ENCODE results near the gene TMEM117.

The TMEM117 gene

DNA sequence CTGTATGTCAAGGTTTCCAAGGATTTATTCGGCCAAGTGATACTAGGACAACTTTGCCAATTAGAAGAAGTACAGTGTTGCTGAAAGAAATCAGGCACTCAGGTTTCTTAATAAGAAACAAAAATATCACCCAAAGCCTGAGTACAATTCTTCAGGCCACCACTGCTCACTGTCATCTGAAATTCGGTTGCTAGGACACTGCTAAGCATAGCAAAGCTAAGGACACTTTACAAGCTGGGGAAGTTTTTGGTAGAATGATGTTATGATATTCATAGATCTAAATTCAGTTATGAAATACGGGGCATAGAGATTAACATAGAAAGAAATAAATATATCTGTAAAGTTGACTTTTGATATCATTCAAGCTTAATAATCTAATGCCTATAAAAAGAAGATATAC, 535.1 kb downstream of the TMEM117 start:
- TF ChIP-seq GLIS3 (CRISPR knock-in tag; IDR thresholded peaks at IDR 0.05): no peak
- TF ChIP-seq CSDC2 (CRISPR knock-in tag; IDR thresholded peaks at IDR 0.05): no peak
- TF ChIP-seq ZNF70 (CRISPR knock-in tag; IDR thresholded peaks at IDR 0.05): no peak
- no peak for TF ChIP-seq ZNF8 (CRISPR knock-in tag; IDR thresholded peaks at IDR 0.05)
- TF ChIP-seq, protein P1, sequence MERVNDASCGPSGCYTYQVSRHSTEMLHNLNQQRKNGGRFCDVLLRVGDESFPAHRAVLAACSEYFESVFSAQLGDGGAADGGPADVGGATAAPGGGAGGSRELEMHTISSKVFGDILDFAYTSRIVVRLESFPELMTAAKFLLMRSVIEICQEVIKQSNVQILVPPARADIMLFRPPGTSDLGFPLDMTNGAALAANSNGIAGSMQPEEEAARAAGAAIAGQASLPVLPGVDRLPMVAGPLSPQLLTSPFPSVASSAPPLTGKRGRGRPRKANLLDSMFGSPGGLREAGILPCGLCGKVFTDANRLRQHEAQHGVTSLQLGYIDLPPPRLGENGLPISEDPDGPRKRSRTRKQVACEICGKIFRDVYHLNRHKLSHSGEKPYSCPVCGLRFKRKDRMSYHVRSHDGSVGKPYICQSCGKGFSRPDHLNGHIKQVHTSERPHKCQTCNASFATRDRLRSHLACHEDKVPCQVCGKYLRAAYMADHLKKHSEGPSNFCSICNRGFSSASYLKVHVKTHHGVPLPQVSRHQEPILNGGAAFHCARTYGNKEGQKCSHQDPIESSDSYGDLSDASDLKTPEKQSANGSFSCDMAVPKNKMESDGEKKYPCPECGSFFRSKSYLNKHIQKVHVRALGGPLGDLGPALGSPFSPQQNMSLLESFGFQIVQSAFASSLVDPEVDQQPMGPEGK (CRISPR knock-in tag; IDR thresholded peaks at IDR 0.05; ENCODE audit: borderline replicate concordance): no peak
- no peak for TF ChIP-seq TCF4 (CRISPR knock-in tag; IDR thresholded peaks at IDR 0.05; ENCODE audit: borderline replicate concordance)
- TF ChIP-seq, protein P2, sequence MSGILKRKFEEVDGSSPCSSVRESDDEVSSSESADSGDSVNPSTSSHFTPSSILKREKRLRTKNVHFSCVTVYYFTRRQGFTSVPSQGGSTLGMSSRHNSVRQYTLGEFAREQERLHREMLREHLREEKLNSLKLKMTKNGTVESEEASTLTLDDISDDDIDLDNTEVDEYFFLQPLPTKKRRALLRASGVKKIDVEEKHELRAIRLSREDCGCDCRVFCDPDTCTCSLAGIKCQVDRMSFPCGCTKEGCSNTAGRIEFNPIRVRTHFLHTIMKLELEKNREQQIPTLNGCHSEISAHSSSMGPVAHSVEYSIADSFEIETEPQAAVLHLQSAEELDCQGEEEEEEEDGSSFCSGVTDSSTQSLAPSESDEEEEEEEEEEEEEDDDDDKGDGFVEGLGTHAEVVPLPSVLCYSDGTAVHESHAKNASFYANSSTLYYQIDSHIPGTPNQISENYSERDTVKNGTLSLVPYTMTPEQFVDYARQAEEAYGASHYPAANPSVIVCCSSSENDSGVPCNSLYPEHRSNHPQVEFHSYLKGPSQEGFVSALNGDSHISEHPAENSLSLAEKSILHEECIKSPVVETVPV (CRISPR knock-in tag; IDR thresholded peaks at IDR 0.05): no peak
- no peak for TF ChIP-seq RARB (CRISPR knock-in tag; IDR thresholded peaks at IDR 0.05)
- TF ChIP-seq, protein P3, sequence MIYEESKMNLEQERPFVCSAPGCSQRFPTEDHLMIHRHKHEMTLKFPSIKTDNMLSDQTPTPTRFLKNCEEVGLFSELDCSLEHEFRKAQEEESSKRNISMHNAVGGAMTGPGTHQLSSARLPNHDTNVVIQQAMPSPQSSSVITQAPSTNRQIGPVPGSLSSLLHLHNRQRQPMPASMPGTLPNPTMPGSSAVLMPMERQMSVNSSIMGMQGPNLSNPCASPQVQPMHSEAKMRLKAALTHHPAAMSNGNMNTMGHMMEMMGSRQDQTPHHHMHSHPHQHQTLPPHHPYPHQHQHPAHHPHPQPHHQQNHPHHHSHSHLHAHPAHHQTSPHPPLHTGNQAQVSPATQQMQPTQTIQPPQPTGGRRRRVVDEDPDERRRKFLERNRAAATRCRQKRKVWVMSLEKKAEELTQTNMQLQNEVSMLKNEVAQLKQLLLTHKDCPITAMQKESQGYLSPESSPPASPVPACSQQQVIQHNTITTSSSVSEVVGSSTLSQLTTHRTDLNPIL (CRISPR knock-in tag; IDR thresholded peaks at IDR 0.05; ENCODE audit: low read depth): no peak
- TF ChIP-seq TOX (CRISPR knock-in tag; IDR thresholded peaks at IDR 0.05; ENCODE audit: borderline replicate concordance): no peak
- TF ChIP-seq ZNF565 (CRISPR knock-in tag; conservative IDR thresholded peaks at IDR 0.05; ENCODE audit: low read depth): no peak
- no peak for TF ChIP-seq ZFP30 (CRISPR knock-in tag; IDR thresholded peaks at IDR 0.05)
- no peak for TF ChIP-seq PPARA (CRISPR knock-in tag; IDR thresholded peaks at IDR 0.05; ENCODE audit: borderline replicate concordance)
- TF ChIP-seq, protein P4, sequence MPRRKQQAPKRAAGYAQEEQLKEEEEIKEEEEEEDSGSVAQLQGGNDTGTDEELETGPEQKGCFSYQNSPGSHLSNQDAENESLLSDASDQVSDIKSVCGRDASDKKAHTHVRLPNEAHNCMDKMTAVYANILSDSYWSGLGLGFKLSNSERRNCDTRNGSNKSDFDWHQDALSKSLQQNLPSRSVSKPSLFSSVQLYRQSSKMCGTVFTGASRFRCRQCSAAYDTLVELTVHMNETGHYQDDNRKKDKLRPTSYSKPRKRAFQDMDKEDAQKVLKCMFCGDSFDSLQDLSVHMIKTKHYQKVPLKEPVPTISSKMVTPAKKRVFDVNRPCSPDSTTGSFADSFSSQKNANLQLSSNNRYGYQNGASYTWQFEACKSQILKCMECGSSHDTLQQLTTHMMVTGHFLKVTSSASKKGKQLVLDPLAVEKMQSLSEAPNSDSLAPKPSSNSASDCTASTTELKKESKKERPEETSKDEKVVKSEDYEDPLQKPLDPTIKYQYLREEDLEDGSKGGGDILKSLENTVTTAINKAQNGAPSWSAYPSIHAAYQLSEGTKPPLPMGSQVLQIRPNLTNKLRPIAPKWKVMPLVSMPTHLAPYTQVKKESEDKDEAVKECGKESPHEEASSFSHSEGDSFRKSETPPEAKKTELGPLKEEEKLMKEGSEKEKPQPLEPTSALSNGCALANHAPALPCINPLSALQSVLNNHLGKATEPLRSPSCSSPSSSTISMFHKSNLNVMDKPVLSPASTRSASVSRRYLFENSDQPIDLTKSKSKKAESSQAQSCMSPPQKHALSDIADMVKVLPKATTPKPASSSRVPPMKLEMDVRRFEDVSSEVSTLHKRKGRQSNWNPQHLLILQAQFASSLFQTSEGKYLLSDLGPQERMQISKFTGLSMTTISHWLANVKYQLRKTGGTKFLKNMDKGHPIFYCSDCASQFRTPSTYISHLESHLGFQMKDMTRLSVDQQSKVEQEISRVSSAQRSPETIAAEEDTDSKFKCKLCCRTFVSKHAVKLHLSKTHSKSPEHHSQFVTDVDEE (CRISPR knock-in tag; IDR thresholded peaks at IDR 0.05): no peak
- no peak for TF ChIP-seq ESRRG (CRISPR knock-in tag; IDR thresholded peaks at IDR 0.05)
- no peak for TF ChIP-seq ISL1 (CRISPR knock-in tag; IDR thresholded peaks at IDR 0.05)
- ATAC-seq: no peak

DNA sequence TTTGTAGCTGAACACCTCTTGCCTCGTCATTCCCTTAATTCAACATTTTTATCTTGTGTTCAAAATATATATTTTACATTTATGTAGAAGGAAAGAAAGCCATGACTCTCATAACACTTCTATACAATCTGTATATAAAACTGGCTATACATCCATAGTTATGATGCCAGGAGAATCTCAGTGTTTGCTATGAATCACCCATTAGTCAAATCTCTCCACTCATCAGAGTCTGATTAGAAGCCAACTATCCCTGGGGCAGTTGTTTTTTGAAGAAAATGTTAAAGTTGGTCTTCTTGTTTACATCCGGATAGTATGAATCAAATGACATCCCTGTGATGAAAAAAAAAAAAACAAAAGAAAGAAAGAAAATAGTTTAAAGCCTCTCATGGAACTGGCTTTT, 536.4 kb downstream of the TMEM117 start:
- ATAC-seq: no peak
- no peak for TF ChIP-seq RARB (CRISPR knock-in tag; IDR thresholded peaks at IDR 0.05)
- no peak for TF ChIP-seq ZNF8 (CRISPR knock-in tag; IDR thresholded peaks at IDR 0.05)
- TF ChIP-seq ESRRG (CRISPR knock-in tag; IDR thresholded peaks at IDR 0.05): no peak
- TF ChIP-seq ARNTL (CRISPR knock-in tag; IDR thresholded peaks at IDR 0.05; ENCODE audit: borderline replicate concordance, low read depth): no peak
- TF ChIP-seq, protein P5, sequence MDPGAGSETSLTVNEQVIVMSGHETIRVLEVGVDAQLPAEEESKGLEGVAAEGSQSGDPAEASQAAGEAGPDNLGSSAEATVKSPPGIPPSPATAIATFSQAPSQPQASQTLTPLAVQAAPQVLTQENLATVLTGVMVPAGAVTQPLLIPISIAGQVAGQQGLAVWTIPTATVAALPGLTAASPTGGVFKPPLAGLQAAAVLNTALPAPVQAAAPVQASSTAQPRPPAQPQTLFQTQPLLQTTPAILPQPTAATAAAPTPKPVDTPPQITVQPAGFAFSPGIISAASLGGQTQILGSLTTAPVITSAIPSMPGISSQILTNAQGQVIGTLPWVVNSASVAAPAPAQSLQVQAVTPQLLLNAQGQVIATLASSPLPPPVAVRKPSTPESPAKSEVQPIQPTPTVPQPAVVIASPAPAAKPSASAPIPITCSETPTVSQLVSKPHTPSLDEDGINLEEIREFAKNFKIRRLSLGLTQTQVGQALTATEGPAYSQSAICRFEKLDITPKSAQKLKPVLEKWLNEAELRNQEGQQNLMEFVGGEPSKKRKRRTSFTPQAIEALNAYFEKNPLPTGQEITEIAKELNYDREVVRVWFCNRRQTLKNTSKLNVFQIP (CRISPR knock-in tag; IDR thresholded peaks at IDR 0.05; ENCODE audit: borderline replicate concordance, low read depth): no peak
- TF ChIP-seq, protein P4 (CRISPR knock-in tag; IDR thresholded peaks at IDR 0.05): no peak
- TF ChIP-seq ZFP3 (CRISPR knock-in tag; IDR thresholded peaks at IDR 0.05): no peak
- no peak for TF ChIP-seq ZNF565 (CRISPR knock-in tag; conservative IDR thresholded peaks at IDR 0.05; ENCODE audit: low read depth)
- TF ChIP-seq ZC3H10 (CRISPR knock-in tag; IDR thresholded peaks at IDR 0.05): no peak
- TF ChIP-seq TCF4 (CRISPR knock-in tag; IDR thresholded peaks at IDR 0.05; ENCODE audit: borderline replicate concordance): no peak
- TF ChIP-seq, protein P1 (CRISPR knock-in tag; IDR thresholded peaks at IDR 0.05; ENCODE audit: borderline replicate concordance): no peak
- no peak for TF ChIP-seq PPARA (CRISPR knock-in tag; IDR thresholded peaks at IDR 0.05; ENCODE audit: borderline replicate concordance)
- TF ChIP-seq, protein P3 (CRISPR knock-in tag; IDR thresholded peaks at IDR 0.05; ENCODE audit: low read depth): no peak
- no peak for TF ChIP-seq OSR1 (CRISPR knock-in tag; IDR thresholded peaks at IDR 0.05)
- no peak for TF ChIP-seq GLIS3 (CRISPR knock-in tag; IDR thresholded peaks at IDR 0.05)
- TF ChIP-seq ZNF70 (CRISPR knock-in tag; IDR thresholded peaks at IDR 0.05): no peak
- no peak for TF ChIP-seq SNAI2 (CRISPR knock-in tag; IDR thresholded peaks at IDR 0.05)

All from SK-N-SH treated with all-trans-retinoic acid at 6 μM for 48 hours (cell line).